Thyroid gland (tissue), 4 donors: ENCODE data around the gene SLBP.

ENCODE experiments used
- POLR2A ChIP-seq, 2 donors: fragments of 450-650 bp; IDR thresholded peaks; one replicate each; pipeline ENCODE4 v1.6.1; 2017; ENCODE audit warnings: antibody characterized with exemption in 2 of 2, mild to moderate bottlenecking in 2 of 2, moderate library complexity in 1 of 2
- TF ChIP-seq, protein P1 (sequence below), 6 experiments: fragments of 200-600 bp in 3 of 6; fragments of 450-650 bp in 3 of 6; sonication (generic) in 3 of 6; IDR thresholded peaks; one replicate each; pipeline ENCODE4 v1.5.1; 2016 to 2019; ENCODE audit warnings: antibody characterized with exemption in 6 of 6, mild to moderate bottlenecking in 2 of 6, inconsistent platforms in 1 of 6, moderate library complexity in 1 of 6

DNA sequence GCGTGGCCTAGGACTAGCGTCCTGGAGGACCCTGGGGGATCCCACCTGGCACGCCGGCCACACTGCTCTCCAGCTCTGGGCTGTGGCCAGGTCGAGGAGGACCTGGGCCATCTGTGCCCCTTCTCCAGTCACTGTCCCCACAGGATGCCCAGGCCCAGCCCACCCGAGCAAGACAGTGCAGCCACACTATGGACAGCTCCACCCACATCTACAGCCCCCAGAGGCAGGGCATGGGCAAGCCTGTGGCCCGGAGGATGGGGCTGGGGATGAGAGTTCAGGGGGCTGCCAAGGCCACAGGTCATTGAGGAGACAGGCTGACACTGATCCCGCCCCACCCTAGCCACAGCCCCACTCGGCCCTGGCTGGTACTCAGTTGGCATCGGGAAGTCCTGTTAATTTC is 58.3 kb downstream of the SLBP start:
- TF ChIP-seq, protein P1, sequence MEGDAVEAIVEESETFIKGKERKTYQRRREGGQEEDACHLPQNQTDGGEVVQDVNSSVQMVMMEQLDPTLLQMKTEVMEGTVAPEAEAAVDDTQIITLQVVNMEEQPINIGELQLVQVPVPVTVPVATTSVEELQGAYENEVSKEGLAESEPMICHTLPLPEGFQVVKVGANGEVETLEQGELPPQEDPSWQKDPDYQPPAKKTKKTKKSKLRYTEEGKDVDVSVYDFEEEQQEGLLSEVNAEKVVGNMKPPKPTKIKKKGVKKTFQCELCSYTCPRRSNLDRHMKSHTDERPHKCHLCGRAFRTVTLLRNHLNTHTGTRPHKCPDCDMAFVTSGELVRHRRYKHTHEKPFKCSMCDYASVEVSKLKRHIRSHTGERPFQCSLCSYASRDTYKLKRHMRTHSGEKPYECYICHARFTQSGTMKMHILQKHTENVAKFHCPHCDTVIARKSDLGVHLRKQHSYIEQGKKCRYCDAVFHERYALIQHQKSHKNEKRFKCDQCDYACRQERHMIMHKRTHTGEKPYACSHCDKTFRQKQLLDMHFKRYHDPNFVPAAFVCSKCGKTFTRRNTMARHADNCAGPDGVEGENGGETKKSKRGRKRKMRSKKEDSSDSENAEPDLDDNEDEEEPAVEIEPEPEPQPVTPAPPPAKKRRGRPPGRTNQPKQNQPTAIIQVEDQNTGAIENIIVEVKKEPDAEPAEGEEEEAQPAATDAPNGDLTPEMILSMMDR (IDR thresholded peaks at IDR 0.05): no peak
- TF ChIP-seq POLR2A (IDR thresholded peaks at IDR 0.05): no peak
